Subcutaneous abdominal adipose tissue (tissue), 5 donors: ENCODE measurements around the gene ZMYND8.
"Not testable (repeated sequence)": the region's sequence is repeated elsewhere in the genome, so short reads cannot be mapped to it uniquely, and the experiment has no call there.

ENCODE experiments used
- H3K27ac ChIP-seq: one replicate; pipeline ENCODE4 v1.7.0; 2013; ENCODE audit warnings: low read depth, mild to moderate bottlenecking, inconsistent platforms, low read length, moderate library complexity
- H3K27me3 ChIP-seq, 5 donors: one replicate each; pipeline ENCODE4 v1.7.0; 2013; ENCODE audit warnings: low read length in 5 of 5, inconsistent platforms in 1 of 5; ENCODE audit not compliant: control insufficient read depth in 5 of 5, insufficient read depth in 4 of 5
- H3K36me3 ChIP-seq, 5 donors: one replicate each; pipeline ENCODE4 v1.7.0; 2013; ENCODE audit warnings: low read length in 5 of 5; ENCODE audit not compliant: control insufficient read depth in 5 of 5, insufficient read depth in 5 of 5
- H3K4me1 ChIP-seq, 5 donors: one replicate each; pipeline ENCODE4 v1.7.0; 2013; ENCODE audit warnings: low read length in 5 of 5, mild to moderate bottlenecking in 3 of 5, moderate library complexity in 1 of 5; ENCODE audit not compliant: control insufficient read depth in 5 of 5, insufficient read depth in 5 of 5
- H3K4me3 ChIP-seq, 5 donors: one replicate each; pipeline ENCODE4 v1.7.0; 2013; ENCODE audit warnings: low read length in 5 of 5, low read depth in 1 of 5
- H3K9ac ChIP-seq, 5 donors: one replicate each; pipeline ENCODE4 v1.7.0; 2013; ENCODE audit warnings: low read length in 5 of 5, mild to moderate bottlenecking in 4 of 5, moderate library complexity in 3 of 5
- H3K9me3 ChIP-seq, 5 donors: one replicate each; pipeline ENCODE4 v1.7.0; 2013; ENCODE audit warnings: low read length in 5 of 5; ENCODE audit not compliant: control insufficient read depth in 5 of 5
- donor health status: healthy.
- donor health status: healthy.
- donor health status: healthy.
- donor health status: healthy.
- donor health status: healthy.

The ZMYND8 gene

GRCh38 chr20:47289096-47289495 lies 67.4 kb downstream of the ZMYND8 start:
- peaks cover 45 to 79% (median 66%) of the 10 kb centered on the region in 5 donors for H3K36me3 ChIP-seq
- H3K27ac ChIP-seq = no peak overlapping the region
- no peak overlapping the region for H3K9ac ChIP-seq
- H3K27me3 ChIP-seq = no peaks in the 10 kb centered on the region
- no peaks in the 10 kb centered on the region for H3K9me3 ChIP-seq
- H3K4me3 ChIP-seq = no peak overlapping the region
- peaks cover 0 to 1% (median 0%) of the 10 kb centered on the region in 5 donors for H3K4me1 ChIP-seq

DNA sequence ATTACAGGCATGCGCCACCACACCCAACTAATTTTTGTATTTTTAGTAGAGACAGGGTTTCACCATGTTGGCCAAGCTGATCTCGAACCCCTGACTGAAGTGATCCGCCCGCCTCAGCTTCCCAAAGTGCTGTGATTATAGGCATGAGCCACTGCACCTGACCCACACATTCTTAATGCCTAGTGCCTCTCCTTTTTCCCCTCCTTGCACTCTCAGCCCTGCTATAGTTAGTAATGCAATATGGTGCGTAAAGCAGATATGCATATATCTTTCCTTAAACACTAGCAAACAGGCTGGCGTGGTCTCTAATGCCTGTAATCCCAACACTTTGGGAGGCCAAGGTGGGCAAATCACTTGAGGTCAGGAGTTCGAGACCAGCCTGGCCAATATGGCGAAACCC lies 68.0 kb downstream of the ZMYND8 start:
- H3K27me3 ChIP-seq, H3K4me3 ChIP-seq, H3K27ac ChIP-seq, H3K9me3 ChIP-seq, H3K4me1 ChIP-seq, H3K9ac ChIP-seq: not testable (repeated sequence)
- peaks cover 44 to 79% (median 66%) of the 10 kb centered on the region in 5 donors for H3K36me3 ChIP-seq

DNA sequence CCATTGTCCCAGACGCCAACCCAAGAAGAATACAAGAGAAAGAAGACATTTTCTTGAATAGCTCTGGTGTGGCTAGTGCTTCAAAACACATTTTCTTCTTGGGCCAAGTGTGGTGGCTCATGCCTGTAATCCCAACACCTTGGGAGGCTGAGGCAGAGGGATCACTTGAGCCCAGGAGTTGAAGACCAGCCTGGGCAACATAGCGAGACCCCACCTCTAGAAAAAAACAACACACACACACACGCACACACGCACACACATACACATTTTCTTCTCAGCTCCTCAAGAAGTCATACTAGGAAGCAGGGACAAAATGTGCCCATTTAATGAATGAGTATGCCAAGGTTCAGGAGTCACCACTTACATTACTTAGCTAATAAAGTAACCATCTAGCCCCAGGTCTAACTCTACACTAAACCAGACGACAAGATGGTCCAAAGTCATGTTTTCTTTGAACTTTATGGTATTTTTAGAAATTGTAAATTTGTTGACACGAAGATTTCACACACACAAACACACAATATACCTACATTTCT lies 68.8 kb downstream of the ZMYND8 start:
- no peaks in the 10 kb centered on the region for H3K9me3 ChIP-seq
- no peaks in the 10 kb centered on the region for H3K27me3 ChIP-seq
- peaks cover 0 to 1% (median 0%) of the 10 kb centered on the region in 5 donors for H3K4me1 ChIP-seq
- H3K4me3 ChIP-seq = no peak overlapping the region
- no peak overlapping the region for H3K27ac ChIP-seq
- peaks cover 48 to 84% (median 70%) of the 10 kb centered on the region in 5 donors for H3K36me3 ChIP-seq
- H3K9ac ChIP-seq = no peak overlapping the region

DNA sequence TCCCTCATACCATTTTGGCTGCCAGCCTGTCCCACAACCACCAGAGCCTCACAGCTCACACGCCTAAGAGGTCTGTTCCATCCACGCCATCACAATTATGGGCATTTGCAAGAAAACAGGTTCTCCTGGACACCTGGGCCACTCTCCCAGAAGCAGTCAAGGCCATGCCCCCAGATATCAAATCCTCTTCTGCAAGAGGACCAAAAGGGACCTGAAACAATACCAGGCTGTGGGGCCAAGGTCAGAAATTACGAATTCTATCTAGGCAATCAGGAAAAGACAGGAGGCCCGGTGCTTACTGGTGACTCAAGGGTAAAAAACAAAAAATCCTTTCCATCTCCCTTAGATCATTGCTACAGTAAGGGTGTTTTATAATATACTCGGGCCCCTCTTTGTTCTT lies 69.8 kb downstream of the ZMYND8 start:
- Histone ChIP-seq H3K9me3 (no peaks in the 10 kb centered on the region), H3K27ac (no peak overlapping the region), H3K36me3 (peaks cover 49 to 88% (median 73%) of the 10 kb centered on the region in 5 donors), H3K9ac (no peak overlapping the region), H3K4me1 (peaks cover 0 to 1% (median 0%) of the 10 kb centered on the region in 5 donors), H3K4me3 (no peak overlapping the region), H3K27me3 (no peaks in the 10 kb centered on the region)

DNA sequence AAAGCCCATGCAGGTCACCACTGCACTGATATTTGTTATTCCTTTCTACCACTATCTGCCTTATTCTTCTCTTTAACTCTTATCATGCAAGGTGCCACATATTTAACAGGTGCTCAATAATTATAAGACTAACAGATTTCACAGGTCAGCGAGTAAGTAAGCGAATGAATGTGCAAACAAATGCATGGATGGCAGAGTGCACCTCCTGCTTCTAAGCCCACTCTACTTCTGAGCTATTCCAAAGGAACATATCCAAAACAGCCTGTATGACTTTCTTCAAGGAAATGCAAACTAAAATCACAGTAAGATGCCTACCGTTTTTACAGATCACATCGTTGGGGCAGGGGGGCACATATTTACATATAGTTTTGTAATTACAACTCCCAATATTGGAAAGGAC lies 71.3 kb downstream of the ZMYND8 start:
- no peaks in the 10 kb centered on the region for H3K27me3 ChIP-seq
- H3K4me3 ChIP-seq = no peak overlapping the region
- H3K27ac ChIP-seq = no peak overlapping the region
- no peaks in the 10 kb centered on the region for H3K9me3 ChIP-seq
- peaks cover 0 to 1% (median 0%) of the 10 kb centered on the region in 5 donors for H3K4me1 ChIP-seq
- H3K9ac ChIP-seq = no peak overlapping the region
- peaks cover 46 to 92% (median 76%) of the 10 kb centered on the region in 5 donors for H3K36me3 ChIP-seq

- peaks cover 38 to 90% (median 75%) of the 10 kb centered on the region in 5 donors for H3K36me3 ChIP-seq
- no peaks in the 10 kb centered on the region for H3K27me3 ChIP-seq
- H3K9me3 ChIP-seq = no peaks in the 10 kb centered on the region
- no peak overlapping the region for H3K4me3 ChIP-seq
- H3K9ac ChIP-seq = no peak overlapping the region
- peaks cover 0 to 1% (median 0%) of the 10 kb centered on the region in 5 donors for H3K4me1 ChIP-seq
- no peak overlapping the region for H3K27ac ChIP-seq
Observed at GRCh38 chr20:47284373-47284772, 72.1 kb downstream of the ZMYND8 start.

DNA sequence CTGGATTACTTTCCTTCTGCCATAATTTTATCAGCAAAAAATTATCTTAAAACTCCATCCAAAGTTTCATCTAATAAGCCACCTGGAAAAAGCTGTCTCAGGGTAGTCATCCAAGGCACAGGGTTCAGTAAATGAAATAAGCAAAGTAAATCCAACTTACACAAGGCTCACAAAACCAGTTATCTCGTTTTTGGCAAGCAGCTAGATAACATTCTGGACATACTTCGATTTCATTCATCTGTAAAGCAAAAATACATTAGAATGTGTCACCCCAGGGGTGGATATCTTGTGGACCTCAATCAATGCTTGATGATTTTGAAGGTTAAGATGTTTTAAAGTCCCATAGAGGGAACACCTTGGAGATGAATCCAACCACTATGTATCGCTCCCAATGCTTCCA lies 73.1 kb downstream of the ZMYND8 start:
- H3K27ac ChIP-seq = no peak overlapping the region
- H3K36me3 ChIP-seq = peaks cover 34 to 90% (median 72%) of the 10 kb centered on the region in 5 donors
- H3K4me1 ChIP-seq = peaks cover 0 to 1% (median 0%) of the 10 kb centered on the region in 5 donors
- H3K27me3 ChIP-seq = no peaks in the 10 kb centered on the region
- no peaks in the 10 kb centered on the region for H3K9me3 ChIP-seq
- no peak overlapping the region for H3K9ac ChIP-seq
- no peak overlapping the region for H3K4me3 ChIP-seq

- Histone ChIP-seq H3K27me3 (no peaks in the 10 kb centered on the region), H3K4me1 (no peaks in the 10 kb centered on the region), H3K9me3 (no peaks in the 10 kb centered on the region), H3K36me3 (peaks cover 33 to 89% (median 71%) of the 10 kb centered on the region in 5 donors), H3K9ac (no peak overlapping the region), H3K27ac (no peak overlapping the region), H3K4me3 (no peak overlapping the region)
Observed at GRCh38 chr20:47282864-47283263, 73.6 kb downstream of the ZMYND8 start.

DNA sequence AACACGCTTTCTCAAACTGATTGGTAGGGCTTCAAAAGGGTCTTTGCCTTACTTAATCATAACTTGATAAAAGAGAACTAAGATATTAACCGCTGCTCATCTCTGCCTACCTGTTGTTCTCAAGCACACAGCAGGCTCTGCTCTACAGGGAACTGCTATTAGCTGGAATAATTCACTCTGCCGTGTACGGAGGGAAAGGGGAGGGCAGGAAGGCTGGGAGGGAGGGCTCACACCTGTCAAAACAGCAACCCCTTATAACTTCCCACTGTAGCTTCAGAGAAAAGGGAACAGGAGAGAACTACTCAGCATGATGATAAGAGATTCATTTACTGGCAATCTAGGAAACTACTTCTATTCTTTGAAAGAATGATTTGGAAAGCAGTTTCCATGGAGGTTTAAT lies 75.1 kb downstream of the ZMYND8 start:
- H3K4me3 ChIP-seq = no peak overlapping the region
- no peaks in the 10 kb centered on the region for H3K27me3 ChIP-seq
- H3K4me1 ChIP-seq = peaks cover 0 to 10% (median 7%) of the 10 kb centered on the region in 5 donors
- H3K27ac ChIP-seq = no peak overlapping the region
- peaks cover 27 to 77% (median 60%) of the 10 kb centered on the region in 5 donors for H3K36me3 ChIP-seq
- no peaks in the 10 kb centered on the region for H3K9me3 ChIP-seq
- H3K9ac ChIP-seq = no peak overlapping the region

DNA sequence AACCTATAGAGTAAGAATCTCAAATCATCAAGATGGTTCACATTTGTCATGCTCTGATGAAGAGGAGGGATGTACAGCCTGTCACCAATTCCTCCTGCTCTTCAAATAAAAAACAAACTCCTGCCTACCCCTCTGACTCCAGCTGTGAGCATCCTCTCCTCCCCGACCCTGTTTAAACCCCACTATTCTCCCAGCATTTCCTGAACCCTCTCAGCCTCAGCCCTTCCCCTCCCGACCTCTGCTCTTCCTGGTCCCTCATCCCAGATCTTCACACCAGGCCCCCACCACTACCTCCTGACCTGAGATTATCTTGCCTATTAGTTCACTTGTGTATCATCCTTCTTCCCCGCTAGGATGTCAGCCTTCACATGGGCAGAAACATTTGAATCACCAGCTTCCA lies 75.8 kb downstream of the ZMYND8 start:
- H3K27me3 ChIP-seq = no peaks in the 10 kb centered on the region
- H3K36me3 ChIP-seq = peaks cover 27 to 79% (median 63%) of the 10 kb centered on the region in 5 donors
- H3K9ac ChIP-seq = no peak overlapping the region
- H3K4me1 ChIP-seq = peaks cover 0 to 14% (median 10%) of the 10 kb centered on the region in 5 donors
- no peak overlapping the region for H3K4me3 ChIP-seq
- H3K27ac ChIP-seq = no peak overlapping the region
- H3K9me3 ChIP-seq = no peaks in the 10 kb centered on the region
